Mesenchymal stem cell (in vitro differentiated cells and primary cell): ENCODE results near the gene SZT2.
A peak's percentile ranks its signal among the peaks of the same experiment; 100 is the strongest.
"Not testable (repeated sequence)": the region's sequence is repeated elsewhere in the genome, so short reads cannot be mapped to it uniquely, and the experiment has no call there.

ENCODE experiments used
- DNase-seq: peaks from one replicate; pipeline ENCODE4 v3.0.0-alpha.2; 2013
- H2AFZ ChIP-seq: one replicate; pipeline ENCODE4 v1.6.1; 2013; ENCODE audit warnings: low read depth, mild to moderate bottlenecking, control low read depth, inconsistent platforms, low read length, moderate library complexity
- H2AK5ac ChIP-seq: 2 replicates; pipeline ENCODE4 v1.6.1; 2013; ENCODE audit warnings: low read length, moderate library complexity, mild to moderate bottlenecking, inconsistent platforms; ENCODE audit not compliant: severe bottlenecking
- H2BK120ac ChIP-seq: one replicate; pipeline ENCODE4 v1.6.1; 2013; ENCODE audit warnings: low read depth, mild to moderate bottlenecking, inconsistent platforms, low read length, moderate library complexity
- H2BK12ac ChIP-seq, 2 experiments: one replicate each; pipeline ENCODE4 v1.6.1; 2013; ENCODE audit warnings: inconsistent platforms in 2 of 2, low read length in 2 of 2, mild to moderate bottlenecking in 2 of 2, moderate library complexity in 2 of 2, control low read depth in 1 of 2
- H2BK15ac ChIP-seq: one replicate; pipeline ENCODE4 v1.6.1; 2013; ENCODE audit warnings: mild to moderate bottlenecking, low read depth, inconsistent platforms; ENCODE audit not compliant: poor library complexity, severe bottlenecking
- H2BK5ac ChIP-seq: 2 replicates; pipeline ENCODE4 v1.6.1; 2013; ENCODE audit warnings: low read depth, mild to moderate bottlenecking, low read length, control low read depth, inconsistent platforms; ENCODE audit not compliant: poor library complexity, severe bottlenecking
- H3K14ac ChIP-seq, 2 experiments: one replicate each; pipeline ENCODE4 v1.6.1; 2013; ENCODE audit warnings: inconsistent platforms in 2 of 2, low read length in 2 of 2, control low read depth in 1 of 2, mild to moderate bottlenecking in 1 of 2, moderate library complexity in 1 of 2
- H3K18ac ChIP-seq, 2 experiments: one replicate each; pipeline ENCODE4 v1.6.1; 2013; ENCODE audit warnings: inconsistent platforms in 2 of 2, low read length in 2 of 2, control low read depth in 1 of 2, low read depth in 1 of 2, mild to moderate bottlenecking in 1 of 2
- H3K23ac ChIP-seq, 2 experiments: one replicate each; pipeline ENCODE4 v1.6.1; 2013; ENCODE audit warnings: inconsistent platforms in 2 of 2, low read length in 2 of 2, mild to moderate bottlenecking in 2 of 2, moderate library complexity in 2 of 2, control low read depth in 1 of 2
- H3K27ac ChIP-seq: 2 replicates; pipeline ENCODE4 v1.5.1; 2013; ENCODE audit warnings: mild to moderate bottlenecking, moderate library complexity, low read length, control low read depth, inconsistent platforms; ENCODE audit not compliant: poor library complexity, severe bottlenecking
- H3K27me3 ChIP-seq, 2 experiments: 2 replicates each; pipeline versions ENCODE4 v1.6.1 to v1.7.0; 2013; ENCODE audit warnings: low read length in 2 of 2, mild to moderate bottlenecking in 2 of 2, moderate library complexity in 2 of 2, control low read depth in 1 of 2, inconsistent platforms in 1 of 2; ENCODE audit not compliant: control insufficient read depth in 1 of 2, insufficient read depth in 1 of 2
- H3K36me3 ChIP-seq, 2 experiments: 2 replicates each; pipeline versions ENCODE4 v1.6.1 to v1.7.0; 2013; ENCODE audit warnings: low read length in 2 of 2, control low read depth in 1 of 2, inconsistent platforms in 1 of 2, low read depth in 1 of 2, mild to moderate bottlenecking in 1 of 2; ENCODE audit not compliant: insufficient read depth in 2 of 2, control insufficient read depth in 1 of 2
- H3K4ac ChIP-seq, 2 experiments: one replicate each; pipeline ENCODE4 v1.6.1; 2013; ENCODE audit warnings: inconsistent platforms in 2 of 2, low read length in 2 of 2, mild to moderate bottlenecking in 2 of 2, moderate library complexity in 2 of 2, control low read depth in 1 of 2, low read depth in 1 of 2
- H3K4me1 ChIP-seq: 2 replicates; pipeline ENCODE4 v1.6.1; 2013; ENCODE audit warnings: low read depth, low read length, control low read depth; ENCODE audit not compliant: control insufficient read depth, insufficient read depth
- H3K4me2 ChIP-seq: 2 replicates; pipeline ENCODE4 v1.6.1; 2013; ENCODE audit warnings: low read length, mild to moderate bottlenecking, inconsistent platforms; ENCODE audit not compliant: poor library complexity, severe bottlenecking
- H3K4me3 ChIP-seq, 2 experiments: 2 replicates each; pipeline versions ENCODE4 v1.5.1 to v1.7.0; 2013; ENCODE audit warnings: low read length in 2 of 2, mild to moderate bottlenecking in 2 of 2, control low read depth in 1 of 2, low read depth in 1 of 2; ENCODE audit not compliant: insufficient read depth in 1 of 2
- H3K79me1 ChIP-seq: replicated peaks from 2 replicates; pipeline ENCODE4 v1.6.1; 2013; ENCODE audit warnings: mild to moderate bottlenecking, control low read depth, low read length, inconsistent platforms; ENCODE audit not compliant: poor library complexity, severe bottlenecking
- H3K9ac ChIP-seq: 2 replicates; pipeline ENCODE4 v1.7.0; 2013; ENCODE audit warnings: mild to moderate bottlenecking, low read length, moderate library complexity
- H3K9me3 ChIP-seq: 2 replicates; pipeline ENCODE4 v1.7.0; 2013; ENCODE audit warnings: mild to moderate bottlenecking, low read length; ENCODE audit not compliant: control insufficient read depth
- H4K8ac ChIP-seq: one replicate; pipeline ENCODE4 v1.6.1; 2013; ENCODE audit warnings: inconsistent platforms, mild to moderate bottlenecking, low read length, moderate library complexity
- H4K91ac ChIP-seq: one replicate; pipeline ENCODE4 v1.6.1; 2013; ENCODE audit warnings: mild to moderate bottlenecking, low read length, inconsistent platforms
- WGBS: methylation state at CpG from one replicate; pipeline ENCODE4 v1.1.7; 2013; ENCODE audit warnings: mixed read lengths; 5-methylcytosine and 5-hydroxymethylcytosine counted together

SZT2 gene

DNA sequence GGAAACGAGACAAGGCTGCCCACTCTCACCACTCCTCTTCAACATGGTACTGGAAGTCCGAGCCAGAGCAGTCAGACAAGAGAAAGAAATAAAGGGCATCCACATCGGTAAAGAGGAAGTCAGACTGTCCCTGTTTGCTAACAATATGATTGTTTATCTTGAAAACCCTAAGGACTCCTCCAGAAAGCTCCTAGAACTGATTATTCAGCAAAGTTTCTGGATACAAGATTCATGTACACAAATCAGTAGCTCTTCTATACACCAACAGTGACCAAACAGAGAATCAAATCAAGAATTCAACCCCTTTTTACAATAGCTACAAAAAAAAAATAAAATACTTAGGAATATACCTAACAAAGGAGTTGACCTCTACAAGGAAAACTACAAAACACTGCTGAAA is 68.7 kb downstream of the SZT2 start:
- H4K8ac ChIP-seq, H3K36me3 ChIP-seq, H2AFZ ChIP-seq, H3K14ac ChIP-seq, H2BK12ac ChIP-seq, H4K91ac ChIP-seq, H3K4me1 ChIP-seq, H2BK15ac ChIP-seq, H2BK120ac ChIP-seq, H3K4me2 ChIP-seq, H3K9me3 ChIP-seq, H3K18ac ChIP-seq, H3K9ac ChIP-seq, H3K79me1 ChIP-seq, H3K27ac ChIP-seq, H3K27me3 ChIP-seq, DNase-seq, H3K23ac ChIP-seq, H2AK5ac ChIP-seq, H3K4ac ChIP-seq, H3K4me3 ChIP-seq, H2BK5ac ChIP-seq: not testable (repeated sequence)
- 89% methylated on average over 3 of the region's 3 CpGs for whole genome bisulfite sequencing

DNA sequence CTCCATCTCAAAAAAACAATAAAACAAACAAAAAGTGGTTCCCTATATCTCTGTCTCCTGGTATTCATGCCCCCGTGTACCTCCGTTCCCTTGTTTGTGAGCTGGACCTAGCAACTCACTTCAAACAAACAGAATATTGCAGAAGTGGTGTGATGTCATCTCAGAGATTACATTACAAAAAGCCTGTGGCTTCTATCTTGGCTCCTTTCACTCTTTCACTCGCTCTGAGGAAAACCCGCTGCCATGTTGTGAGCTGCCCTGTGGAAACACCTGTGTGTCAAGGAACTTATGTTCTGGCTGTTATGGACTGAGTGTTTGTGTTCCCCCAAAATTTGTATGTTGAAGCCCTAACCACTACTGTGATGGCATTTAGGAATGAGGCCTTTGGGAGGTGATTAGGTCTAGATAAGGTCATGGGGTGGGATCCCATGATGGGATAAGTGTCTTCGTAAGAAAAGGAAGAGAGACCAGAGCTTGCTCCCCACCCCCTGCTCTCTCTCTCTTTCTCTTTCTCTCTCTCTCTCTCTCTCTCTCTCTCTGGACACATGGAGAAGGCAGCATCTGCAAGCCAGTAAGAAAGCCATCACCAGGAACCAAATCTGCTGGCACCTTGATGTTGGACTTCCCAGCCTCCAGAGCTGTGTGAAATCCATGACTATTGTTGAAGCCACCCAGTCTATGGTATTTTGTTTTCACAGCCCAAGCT is 71.4 kb downstream of the SZT2 start:
- DNase-seq: peak; percentile 81
- no peak overlapping the region for H3K4ac ChIP-seq
- no peak overlapping the region for H3K4me3 ChIP-seq
- no peak overlapping the region for H3K14ac ChIP-seq
- no peak overlapping the region for H3K9ac ChIP-seq
- no peak overlapping the region for H3K27ac ChIP-seq
- no peak overlapping the region for H2BK12ac ChIP-seq
- no peaks in the 10 kb centered on the region for H3K79me1 ChIP-seq
- H3K27me3 ChIP-seq: no peaks in the 10 kb centered on the region
- no peak overlapping the region for H2BK120ac ChIP-seq
- H3K4me1 ChIP-seq: no peaks in the 10 kb centered on the region
- H2AFZ ChIP-seq: no peak overlapping the region
- no peak overlapping the region for H3K4me2 ChIP-seq
- WGBS: 93% methylated on average over 5 of the region's 5 CpGs
- H2BK15ac ChIP-seq: peak overlapping the region; percentile 36
- H3K9me3 ChIP-seq: no peaks in the 10 kb centered on the region
- no peak overlapping the region for H2AK5ac ChIP-seq
- H3K23ac ChIP-seq: no peak overlapping the region
- H2BK5ac ChIP-seq: no peak overlapping the region
- no peak overlapping the region for H3K18ac ChIP-seq
- H4K91ac ChIP-seq: no peak overlapping the region
- no peak overlapping the region for H4K8ac ChIP-seq
- H3K36me3 ChIP-seq: no peaks in the 10 kb centered on the region

DNA sequence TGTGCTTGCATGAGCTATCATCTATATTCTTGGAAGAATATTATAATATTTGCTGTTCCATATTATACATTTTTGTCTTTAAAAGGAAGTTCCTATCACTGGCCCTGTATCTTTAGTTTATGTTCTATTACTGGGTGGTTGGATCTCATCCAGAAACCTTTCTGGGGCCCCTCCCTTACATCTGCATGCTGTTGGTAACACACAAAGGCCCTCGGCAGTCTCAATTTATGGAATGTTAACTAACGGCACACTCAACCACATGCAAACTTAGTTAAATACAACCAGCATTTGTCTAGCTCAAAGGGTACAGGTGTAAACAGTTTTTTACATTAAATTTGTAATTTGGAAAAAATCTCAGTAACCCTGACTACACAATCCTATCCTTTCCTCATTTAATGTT is 73.8 kb downstream of the SZT2 start:
- Histone ChIP-seq H2AFZ (no peak overlapping the region), H2AK5ac (no peak overlapping the region), H2BK15ac (no peak overlapping the region), H3K23ac (no peak overlapping the region), H3K4me1 (no peaks in the 10 kb centered on the region), H3K4me3 (no peak overlapping the region), H3K36me3 (no peaks in the 10 kb centered on the region), H4K91ac (no peak overlapping the region), H2BK120ac (no peak overlapping the region), H4K8ac (no peak overlapping the region), H3K9ac (no peak overlapping the region), H2BK5ac (no peak overlapping the region), H3K27ac (no peak overlapping the region), H3K27me3 (no peaks in the 10 kb centered on the region), H3K79me1 (no peaks in the 10 kb centered on the region), H3K9me3 (no peaks in the 10 kb centered on the region), H3K18ac (no peak overlapping the region), H3K14ac (no peak overlapping the region), H2BK12ac (no peak overlapping the region), H3K4me2 (no peak overlapping the region), H3K4ac (no peak overlapping the region)
- WGBS: no CpG with 5 or more reads among the region's 2 CpGs
- no peak for DNase-seq

DNA sequence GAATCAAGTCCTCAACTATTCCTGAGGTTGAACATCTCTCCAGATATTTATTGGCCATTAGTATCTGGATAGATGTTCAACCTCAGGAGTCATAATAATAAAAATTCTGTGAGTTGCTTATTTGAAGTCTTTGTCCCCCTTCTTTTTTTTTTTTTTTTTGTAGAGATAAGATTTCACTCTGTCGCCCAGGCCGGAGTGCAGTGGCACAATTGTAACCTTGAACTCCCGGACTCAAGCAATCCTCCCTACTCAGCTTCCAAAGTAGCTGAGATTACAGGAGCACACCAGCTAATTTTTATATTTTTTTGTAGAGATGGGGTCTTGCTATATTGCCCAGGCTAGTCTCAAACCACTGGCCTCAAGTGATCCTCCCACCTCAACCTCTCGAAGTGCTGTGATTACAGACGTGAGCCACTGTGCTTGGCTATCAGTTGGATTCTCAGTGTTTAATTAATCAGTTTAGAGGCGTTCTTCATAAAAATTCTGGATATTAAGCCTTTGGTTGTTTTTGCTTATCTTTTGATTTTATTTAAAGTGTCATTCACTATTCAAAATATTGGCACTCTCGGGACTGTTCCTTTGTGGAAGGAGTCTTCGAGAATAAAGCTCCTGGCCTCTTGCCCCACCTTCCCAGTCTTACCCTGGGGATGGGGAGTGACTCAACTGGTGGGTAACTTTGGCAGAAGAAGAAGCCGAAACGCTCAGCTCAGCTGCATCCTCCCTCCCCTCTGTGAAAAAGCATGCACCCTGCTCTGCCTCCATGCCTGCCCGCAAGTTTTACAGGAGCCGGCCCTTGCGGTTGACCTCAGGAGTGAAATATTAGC is 75.2 kb downstream of the SZT2 start:
- H2BK12ac ChIP-seq: no peak overlapping the region
- H3K79me1 ChIP-seq: no peaks in the 10 kb centered on the region
- 83% methylated on average over 4 of the region's 13 CpGs for WGBS
- H2BK15ac ChIP-seq: peak overlapping the region; percentile 36
- H2AK5ac ChIP-seq: no peak overlapping the region
- no peak overlapping the region for H2AFZ ChIP-seq
- no peak overlapping the region for H2BK120ac ChIP-seq
- no peak for DNase-seq
- H3K18ac ChIP-seq: no peak overlapping the region
- H3K9me3 ChIP-seq: no peaks in the 10 kb centered on the region
- no peak overlapping the region for H4K8ac ChIP-seq
- no peak overlapping the region for H3K4ac ChIP-seq
- no peak overlapping the region for H2BK5ac ChIP-seq
- H3K27ac ChIP-seq: no peak overlapping the region
- H3K36me3 ChIP-seq: no peaks in the 10 kb centered on the region
- H3K4me3 ChIP-seq: no peak overlapping the region
- no peak overlapping the region for H3K9ac ChIP-seq
- H4K91ac ChIP-seq: no peak overlapping the region
- no peak overlapping the region for H3K4me2 ChIP-seq
- no peak overlapping the region for H3K23ac ChIP-seq
- no peaks in the 10 kb centered on the region for H3K4me1 ChIP-seq
- H3K27me3 ChIP-seq: no peaks in the 10 kb centered on the region
- H3K14ac ChIP-seq: no peak overlapping the region
